ENCODE results near the gene PRPF8. TPM values are rescaled to one million over a fixed set of nuclear protein-coding genes. Genes with fewer than 3 reads are reported as not detected.

Gene PRPF8
- total RNA-seq, 4 donors from 2014 or later = 127 to 261 (median 195) TPM

DNA sequence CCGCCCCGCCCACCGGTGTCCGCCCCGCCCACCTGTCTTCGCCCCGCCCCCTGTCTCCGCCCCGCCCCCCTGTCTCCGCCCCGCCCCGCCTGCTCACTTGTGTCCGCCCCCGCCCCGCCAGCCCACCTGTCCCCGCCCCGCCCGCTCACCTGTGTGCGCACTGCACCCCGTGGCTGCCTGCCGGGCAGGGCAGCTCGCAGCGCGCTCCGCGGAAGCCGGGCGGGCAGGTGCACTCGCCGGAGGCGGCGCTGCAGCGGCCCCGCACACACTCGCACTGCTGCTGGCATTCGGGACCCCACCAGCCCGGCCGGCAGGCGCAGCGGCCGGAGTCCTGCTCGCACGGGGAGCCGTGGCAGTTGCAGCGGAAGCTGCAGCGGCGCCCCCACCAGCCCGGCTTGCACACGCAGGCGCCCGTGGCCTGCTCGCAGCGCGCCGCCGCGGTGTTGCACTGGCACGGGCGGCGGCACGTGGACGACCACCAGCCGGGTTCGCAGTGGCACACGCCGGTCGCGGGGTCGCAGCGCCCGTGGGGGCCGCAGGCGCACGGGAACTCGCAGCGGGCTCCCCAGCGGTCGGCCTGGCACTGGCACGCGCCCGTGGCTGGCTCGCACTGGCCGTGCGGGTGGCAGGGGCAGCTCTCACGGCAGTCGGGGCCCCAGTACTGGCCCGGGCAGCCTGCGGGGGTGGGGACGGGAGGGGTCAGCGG lies 41.2 kb downstream of the PRPF8 start:
- TF ChIP-seq, protein P1, sequence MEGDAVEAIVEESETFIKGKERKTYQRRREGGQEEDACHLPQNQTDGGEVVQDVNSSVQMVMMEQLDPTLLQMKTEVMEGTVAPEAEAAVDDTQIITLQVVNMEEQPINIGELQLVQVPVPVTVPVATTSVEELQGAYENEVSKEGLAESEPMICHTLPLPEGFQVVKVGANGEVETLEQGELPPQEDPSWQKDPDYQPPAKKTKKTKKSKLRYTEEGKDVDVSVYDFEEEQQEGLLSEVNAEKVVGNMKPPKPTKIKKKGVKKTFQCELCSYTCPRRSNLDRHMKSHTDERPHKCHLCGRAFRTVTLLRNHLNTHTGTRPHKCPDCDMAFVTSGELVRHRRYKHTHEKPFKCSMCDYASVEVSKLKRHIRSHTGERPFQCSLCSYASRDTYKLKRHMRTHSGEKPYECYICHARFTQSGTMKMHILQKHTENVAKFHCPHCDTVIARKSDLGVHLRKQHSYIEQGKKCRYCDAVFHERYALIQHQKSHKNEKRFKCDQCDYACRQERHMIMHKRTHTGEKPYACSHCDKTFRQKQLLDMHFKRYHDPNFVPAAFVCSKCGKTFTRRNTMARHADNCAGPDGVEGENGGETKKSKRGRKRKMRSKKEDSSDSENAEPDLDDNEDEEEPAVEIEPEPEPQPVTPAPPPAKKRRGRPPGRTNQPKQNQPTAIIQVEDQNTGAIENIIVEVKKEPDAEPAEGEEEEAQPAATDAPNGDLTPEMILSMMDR (IDR thresholded peaks at IDR 0.05 in 4 of 5, conservative IDR thresholded peaks at IDR 0.05 in 1 of 5) = no peak
- TF ChIP-seq POLR2A (IDR thresholded peaks at IDR 0.05) = no peak
- Histone ChIP-seq H3K27me3 (no peaks in the 10 kb centered on the region), H3K27ac (peak overlapping the region; percentile 16 to 88 (median 78)), H3K4me1 (peaks cover 29 to 35% of the 10 kb centered on the region in 2 donors), H3K9me3 (no peaks in the 10 kb centered on the region), H3K4me3 (peak overlapping the region; percentile 40 to 55 (median 45)), H3K36me3 (no peaks in the 10 kb centered on the region)
- ATAC-seq = peak in 1 of 2 donors; percentile 10
- peak in 1 of 2 donors; percentile 26 for DNase-seq
- in situ Hi-C loops (cut with MboI; ENCODE audit: low sequenced_read_pairs in 4 of 4) (loop anchor here in 2 of 4 donors (25.0 kb wide), 1 partner anchor 381 kb away; the partner anchor contains the start of gene BHLHA9 (in 2 of the 2)), intact Hi-C loops (cut with DNase I; ENCODE audit: low total_unique reads) (loop anchor here (10.0 kb wide), 1 partner anchor 189 kb away; the partner anchor contains the start of gene CRK)

DNA sequence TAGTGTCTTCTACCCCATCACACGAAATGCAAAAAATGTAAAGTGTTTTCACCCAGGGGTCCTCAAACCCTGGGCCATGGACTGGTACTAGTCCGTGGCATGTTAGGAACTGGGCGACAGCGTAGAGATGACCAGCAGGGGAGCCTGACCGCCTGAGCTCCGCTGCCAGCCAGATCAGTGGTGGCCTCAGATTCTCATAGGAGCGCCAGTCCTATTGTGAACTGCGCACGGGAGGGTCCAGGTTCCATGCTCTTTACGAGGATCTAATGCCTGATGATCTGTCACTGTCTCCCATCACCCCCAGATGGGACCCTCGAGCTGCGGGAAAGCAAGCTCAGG lies 43.6 kb downstream of the PRPF8 start:
- no peak for TF ChIP-seq POLR2A (IDR thresholded peaks at IDR 0.05)
- TF ChIP-seq, protein P1 (IDR thresholded peaks at IDR 0.05 in 4 of 5, conservative IDR thresholded peaks at IDR 0.05 in 1 of 5) = peak in 1 of 5 experiments; percentile 19
- Histone ChIP-seq H3K9me3 (no peaks in the 10 kb centered on the region), H3K27me3 (no peaks in the 10 kb centered on the region), H3K27ac (no peak overlapping the region), H3K4me3 (no peak overlapping the region), H3K36me3 (peaks cover 0 to 5% of the 10 kb centered on the region in 2 donors), H3K4me1 (peaks cover 13 to 15% of the 10 kb centered on the region in 2 donors)
- in situ Hi-C loops (cut with MboI; ENCODE audit: low sequenced_read_pairs in 4 of 4) = loop anchor here in 2 of 4 donors (25.0 kb wide), 1 partner anchor 379 kb away; the partner anchor contains the start of gene BHLHA9 (in 2 of the 2)
- intact Hi-C loops (cut with DNase I; ENCODE audit: low total_unique reads) = loop anchor here (10.0 kb wide), 1 partner anchor 186 kb away; the partner anchor contains the start of gene CRK
- DNase-seq = no peak
- ATAC-seq = no peak

- intact Hi-C loops (cut with DNase I; ENCODE audit: low total_unique reads) (loop anchor here (10.0 kb wide), 1 partner anchor 186 kb away; the partner anchor contains the start of gene CRK), in situ Hi-C loops (cut with MboI; ENCODE audit: low sequenced_read_pairs in 4 of 4) (loop anchor here in 2 of 4 donors (25.0 kb wide), 1 partner anchor 378 kb away; the partner anchor contains the start of gene BHLHA9 (in 2 of the 2))
- H3K4me3 ChIP-seq = no peak overlapping the region
- H3K4me1 ChIP-seq = peaks cover 13% of the 10 kb centered on the region in 2 donors
- no peaks in the 10 kb centered on the region for H3K9me3 ChIP-seq
- H3K36me3 ChIP-seq = peaks cover 0 to 7% of the 10 kb centered on the region in 2 donors
- no peak overlapping the region for H3K27ac ChIP-seq
- DNase-seq (peak in 1 of 2 donors; percentile 55), ATAC-seq (peak in 1 of 2 donors; percentile 23)
- no peak for TF ChIP-seq POLR2A (IDR thresholded peaks at IDR 0.05)
- TF ChIP-seq, protein P1 (IDR thresholded peaks at IDR 0.05 in 4 of 5, conservative IDR thresholded peaks at IDR 0.05 in 1 of 5) = no peak
- H3K27me3 ChIP-seq = no peaks in the 10 kb centered on the region
Observed at GRCh38 chr17:1640329-1641064, 44.2 kb downstream of the PRPF8 start.

- no peak overlapping the region for H3K4me3 ChIP-seq
- ATAC-seq (no peak), DNase-seq (no peak)
- in situ Hi-C loops (cut with MboI; ENCODE audit: low sequenced_read_pairs in 4 of 4) (loop anchor here in 3 of 4 donors (10.0 to 25.0 kb wide), 2 partner anchors 65 to 377 kb away; partner anchors contain the start of gene BHLHA9 (in 2 of the 3)), intact Hi-C loops (cut with DNase I; ENCODE audit: low total_unique reads) (loop anchor here (10.0 kb wide), 1 partner anchor 185 kb away; the partner anchor contains the start of gene CRK)
- H3K27ac ChIP-seq = no peak overlapping the region
- peaks cover 0 to 14% of the 10 kb centered on the region in 2 donors for H3K36me3 ChIP-seq
- no peaks in the 10 kb centered on the region for H3K9me3 ChIP-seq
- H3K27me3 ChIP-seq = no peaks in the 10 kb centered on the region
- TF ChIP-seq, protein P1 (IDR thresholded peaks at IDR 0.05 in 4 of 5, conservative IDR thresholded peaks at IDR 0.05 in 1 of 5) = no peak
- TF ChIP-seq POLR2A (IDR thresholded peaks at IDR 0.05) = no peak
- peaks cover 13% of the 10 kb centered on the region in 2 donors for H3K4me1 ChIP-seq
Observed at GRCh38 chr17:1639549-1640180, 45.0 kb downstream of the PRPF8 start.

Measured in gastrocnemius medialis (tissue), 4 donors.